Glomerular endothelial cell (primary cell): ENCODE results near the gene CTIF. TPM values are rescaled to one million over a fixed set of nuclear protein-coding genes. Genes with fewer than 3 reads are reported as not detected.

ENCODE experiments used
- DNase-seq: peaks from one replicate; pipeline ENCODE4 v3.0.0-alpha.2; 2011; ENCODE audit warnings: low read depth, low spot score; ENCODE audit errors: extremely low read depth
- total RNA-seq: library from RNA; depleted of rRNA; stranded (reverse); fragments of >200 nt; gene quantifications from 2 replicates; pipeline ENCODE4 v1.2.3, GENCODE V29; 2015

Gene CTIF
- total RNA-seq, 1 donor from 2014 or later: 55.4 TPM

DNA sequence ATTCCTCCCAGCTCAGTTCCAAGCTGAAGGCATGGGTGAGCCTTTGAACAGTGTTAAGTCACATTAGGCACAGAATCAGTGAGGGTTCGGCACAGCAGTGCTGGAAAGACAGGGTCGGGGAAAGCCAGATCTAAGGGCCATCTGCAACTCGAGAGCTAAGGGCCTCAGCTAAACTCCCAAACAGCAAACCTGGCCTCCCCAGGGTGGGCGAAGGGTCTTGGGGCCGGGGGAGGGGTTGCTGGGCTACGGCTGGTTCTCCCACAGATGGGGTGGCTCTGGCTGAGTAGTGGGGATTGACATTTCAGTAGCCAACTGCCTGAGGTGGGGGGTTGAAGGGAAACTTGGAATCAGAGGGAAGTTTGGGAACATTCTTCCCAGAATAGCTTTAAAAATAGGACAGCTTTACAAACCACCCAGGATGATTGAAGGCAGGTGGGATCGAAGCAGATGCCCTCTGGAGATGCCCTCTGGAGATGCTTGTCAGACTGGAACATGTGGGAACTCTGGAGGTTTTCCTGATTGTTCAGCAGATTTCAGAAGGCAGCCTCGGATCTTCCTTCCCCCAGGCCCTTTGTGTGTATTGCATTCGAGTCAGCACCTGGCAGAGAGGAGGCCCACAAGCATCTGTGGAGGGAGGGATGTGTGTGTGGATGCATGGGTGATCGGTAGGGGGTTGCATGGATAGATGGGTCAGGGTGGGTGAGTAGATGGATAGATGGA is 255.6 kb downstream of the CTIF start:
- DNase-seq: no peak

DNA sequence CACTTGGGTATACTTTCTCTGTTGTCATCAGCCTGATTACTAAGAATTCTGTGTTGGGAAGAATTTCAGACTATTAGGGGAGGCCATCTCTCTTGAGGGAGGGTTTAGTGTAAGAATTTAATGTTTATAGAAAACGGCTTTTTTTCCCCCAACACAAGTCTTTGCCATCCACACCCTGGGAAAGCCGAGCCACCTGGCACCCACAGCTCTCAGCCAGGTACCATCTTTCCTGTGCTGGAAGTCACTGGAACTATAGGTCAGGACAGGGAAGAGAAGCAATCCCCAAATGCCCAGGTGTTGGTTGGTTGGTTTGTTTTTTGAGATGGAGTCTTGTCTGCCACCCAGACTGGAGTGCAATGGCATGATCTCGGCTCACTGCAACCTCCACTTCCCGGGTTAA is 256.9 kb downstream of the CTIF start:
- no peak for DNase-seq

DNA sequence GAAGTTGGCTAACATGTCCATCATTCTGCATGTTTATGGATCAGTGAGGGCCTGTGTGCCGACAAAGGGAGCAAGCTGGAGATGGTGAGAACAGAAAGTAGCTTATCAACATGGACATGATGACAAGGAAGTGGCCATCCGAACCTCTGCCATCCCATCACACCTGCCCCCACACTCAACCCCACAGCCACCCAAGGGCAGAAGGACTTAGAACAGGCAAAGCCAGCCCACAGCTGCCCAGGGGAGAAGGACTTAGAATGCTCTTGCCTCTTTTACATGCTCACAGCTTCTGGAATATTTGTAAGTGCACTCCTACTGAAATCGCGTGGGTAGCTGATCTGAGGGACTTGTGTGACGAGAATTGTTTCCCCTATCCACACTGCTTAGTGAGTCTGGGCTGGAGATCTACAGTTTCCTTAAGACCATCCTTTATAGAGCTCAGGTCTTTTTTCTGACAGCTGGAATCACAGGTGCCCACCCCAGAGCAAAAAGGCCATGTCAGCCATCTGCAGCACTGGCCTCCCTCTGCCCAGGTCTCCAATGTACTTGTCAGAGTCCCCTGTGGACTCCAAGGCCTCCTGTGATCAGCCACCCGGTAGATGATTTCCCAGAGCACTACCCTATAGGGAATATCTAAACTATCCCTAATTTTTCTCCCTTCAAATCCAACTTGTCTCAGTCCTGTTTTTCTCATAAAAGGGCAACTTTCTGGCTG is 257.8 kb downstream of the CTIF start:
- DNase-seq: no peak

DNA sequence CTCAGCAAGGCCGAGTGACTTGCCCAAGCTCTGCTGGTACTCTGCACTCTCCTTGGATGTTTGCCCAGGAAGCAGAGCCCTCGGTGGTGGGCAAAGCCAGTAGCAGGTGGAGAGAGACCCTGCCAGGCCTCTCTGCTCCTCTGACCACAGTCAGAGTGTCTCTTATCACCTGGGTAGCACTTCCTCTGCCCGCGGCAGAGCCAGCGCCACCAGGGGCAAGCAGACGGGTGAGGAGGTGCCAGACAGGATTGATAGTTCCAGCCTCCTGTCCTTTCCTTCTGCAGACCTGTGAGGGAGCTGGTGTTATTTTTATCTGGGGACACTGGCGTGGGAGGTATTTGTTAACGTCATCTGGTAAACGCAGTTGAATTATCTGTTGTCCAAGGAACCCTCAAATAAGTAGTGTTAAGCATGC is 259.0 kb downstream of the CTIF start:
- DNase-seq: no peak

DNA sequence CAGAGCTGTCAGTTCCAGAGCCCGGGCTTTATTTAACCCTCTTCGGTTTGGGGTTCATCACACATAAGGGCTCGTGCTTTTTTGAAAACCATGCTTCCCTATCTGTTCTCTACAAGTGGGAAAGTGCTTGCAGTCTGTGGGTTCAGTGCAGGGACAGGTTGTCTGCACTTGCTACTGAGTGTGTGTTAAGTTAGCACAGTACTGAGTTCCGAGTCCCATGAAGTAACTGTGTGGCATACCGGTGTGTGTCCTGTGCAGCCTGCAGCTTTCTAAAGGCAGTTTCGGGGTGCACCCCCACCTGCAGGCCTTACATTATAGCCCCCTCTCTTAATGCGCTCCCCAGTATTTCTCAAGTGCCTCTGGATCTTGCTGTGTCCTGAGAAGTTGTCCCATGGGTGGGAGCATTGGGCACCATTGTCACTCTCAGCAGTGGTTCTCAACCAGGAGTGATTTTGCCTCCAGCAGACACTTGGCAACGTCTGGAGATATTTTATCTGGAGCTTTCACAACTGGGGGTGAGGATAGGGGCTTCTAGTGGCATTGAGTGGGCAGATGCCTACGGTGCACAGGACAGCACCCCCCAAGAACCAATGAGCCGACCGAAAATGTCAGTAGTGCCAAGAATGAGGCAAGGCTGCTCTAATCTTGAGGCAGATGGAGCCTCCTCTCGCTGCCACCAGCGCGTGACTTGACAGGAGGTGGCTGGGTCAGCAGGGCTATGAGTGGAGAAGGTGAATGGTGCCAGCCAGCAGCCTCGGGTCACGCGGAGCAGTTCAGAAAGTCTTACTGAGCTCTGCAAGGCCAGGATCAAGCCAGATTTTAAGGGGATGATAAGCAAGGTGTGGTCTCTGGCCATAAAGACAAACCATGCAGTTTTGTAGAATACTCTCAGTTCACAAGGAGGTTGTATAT is 259.8 kb downstream of the CTIF start:
- DNase-seq: no peak

DNA sequence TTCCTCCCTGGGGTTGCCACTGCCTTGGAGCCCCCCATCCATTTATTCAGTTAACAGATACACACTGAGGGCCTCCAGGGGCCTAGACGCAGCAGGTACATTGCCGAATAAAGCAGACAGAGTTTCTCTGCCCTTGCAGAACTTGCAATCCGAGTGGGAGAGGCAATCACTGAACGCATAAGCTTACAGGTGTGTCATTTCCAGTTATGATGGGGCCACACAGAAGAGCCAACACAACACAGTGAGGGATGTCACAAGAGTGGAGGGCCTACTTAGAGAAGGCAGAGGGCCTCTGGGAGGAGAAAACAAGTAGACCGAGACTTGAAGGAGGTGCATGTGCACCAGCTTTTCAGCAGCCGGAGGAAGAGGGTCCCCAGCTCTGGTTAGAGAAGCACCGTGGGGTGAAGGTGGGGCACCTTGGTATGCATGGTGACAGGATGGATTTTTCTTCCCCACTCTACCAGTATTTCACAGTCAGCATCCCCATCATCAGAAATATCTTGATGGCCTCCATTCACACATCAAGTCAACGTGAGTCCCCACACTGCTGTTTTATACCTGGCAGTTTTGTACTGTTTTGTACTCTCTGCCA is 261.0 kb downstream of the CTIF start:
- DNase-seq: no peak

DNA sequence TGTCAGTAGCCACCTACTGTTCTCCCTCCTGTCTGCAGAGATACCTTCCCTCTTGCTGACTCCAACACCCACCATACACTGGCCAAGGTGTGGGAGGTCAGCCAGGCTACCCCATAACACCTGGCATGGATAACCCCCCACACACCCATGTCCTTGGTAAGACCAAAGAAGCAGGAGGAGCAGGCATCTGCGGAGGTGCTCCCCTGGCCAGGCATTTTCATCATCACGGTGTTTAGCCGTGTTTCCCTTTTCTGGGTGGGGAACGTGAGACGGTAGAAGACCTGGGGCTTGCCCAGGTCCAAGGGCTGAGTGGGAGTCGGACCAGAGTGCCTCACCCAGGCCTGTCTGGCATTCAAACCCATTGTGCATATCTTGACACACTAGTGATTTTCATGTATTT is 261.6 kb downstream of the CTIF start:
- DNase-seq: no peak

DNA sequence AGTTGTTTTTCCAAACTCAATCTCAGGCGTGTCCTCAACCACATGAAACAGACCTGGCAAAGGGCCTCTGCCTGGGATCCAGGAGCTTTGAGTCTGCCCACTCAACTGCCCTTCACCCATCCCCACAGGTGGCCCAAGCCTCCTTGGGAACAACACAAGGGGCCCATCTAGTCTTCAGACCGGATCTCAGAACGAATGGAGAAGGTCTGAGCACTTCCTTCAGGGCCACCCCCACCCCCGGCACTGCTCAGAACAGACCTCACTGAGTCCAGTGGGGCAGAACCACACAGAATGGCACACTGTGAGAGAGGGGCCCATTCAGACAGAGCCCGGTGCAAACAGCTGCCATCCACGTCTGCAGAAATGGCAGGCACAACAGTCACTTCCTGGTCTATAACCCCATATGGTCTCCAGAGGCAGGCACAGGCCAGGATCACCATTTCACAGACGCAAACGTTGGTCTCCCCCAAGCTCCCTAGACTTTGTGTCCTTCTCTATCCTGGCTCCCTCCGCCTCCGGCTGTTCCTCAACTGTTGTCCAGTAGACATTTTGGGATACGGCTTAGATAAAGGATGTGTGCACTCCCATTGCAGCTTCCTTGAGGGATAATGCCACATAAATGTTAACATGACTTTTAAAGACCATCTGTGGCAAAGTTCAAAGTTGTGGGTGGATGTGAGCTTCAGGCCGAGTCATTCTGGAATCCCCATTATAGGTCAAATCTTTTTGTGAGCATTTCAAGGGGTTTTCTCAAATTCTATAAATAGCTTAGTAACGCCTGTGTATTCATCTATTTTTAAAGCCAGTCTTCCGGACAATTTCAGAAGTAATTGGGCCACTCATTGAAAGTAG is 262.3 kb downstream of the CTIF start:
- DNase-seq: no peak

DNA sequence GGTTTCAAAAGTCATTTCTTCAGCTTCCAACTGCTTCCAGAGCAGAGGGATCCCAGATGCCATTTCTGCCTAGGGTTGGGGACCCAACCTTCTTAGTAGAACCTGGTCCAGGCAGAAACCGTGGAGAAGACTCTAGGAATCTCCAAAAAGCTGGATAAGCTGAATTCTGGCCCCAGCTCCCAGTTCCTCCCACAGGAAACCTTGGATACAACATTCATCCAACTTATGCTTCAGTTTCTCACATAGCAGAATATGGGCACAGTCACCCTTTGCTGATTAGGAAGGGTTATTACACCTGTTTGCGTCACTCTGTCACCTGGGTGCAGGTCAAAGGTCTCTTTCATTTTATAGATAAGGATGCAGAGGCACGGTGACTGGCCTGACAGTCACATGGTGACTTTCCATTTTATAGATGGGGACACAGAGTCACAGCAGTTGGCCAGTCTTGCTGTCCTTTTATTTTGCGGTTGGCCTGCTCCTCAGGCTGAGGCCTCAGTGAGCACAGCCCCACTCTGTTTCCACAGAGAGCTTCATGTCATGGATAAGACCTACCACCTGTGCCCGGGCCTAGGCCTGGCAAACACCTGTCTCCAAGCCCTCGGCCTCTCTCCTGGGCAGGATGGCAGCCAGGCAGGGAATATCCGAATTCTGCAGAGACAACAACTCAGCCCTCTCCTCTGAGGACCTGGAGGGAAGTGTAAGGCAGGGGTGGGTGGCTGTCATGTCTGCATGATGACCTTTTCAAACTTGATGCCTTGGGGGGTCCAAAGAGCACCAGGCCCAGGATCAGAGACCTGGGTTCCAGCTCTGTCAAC is 263.1 kb downstream of the CTIF start:
- no peak for DNase-seq

DNA sequence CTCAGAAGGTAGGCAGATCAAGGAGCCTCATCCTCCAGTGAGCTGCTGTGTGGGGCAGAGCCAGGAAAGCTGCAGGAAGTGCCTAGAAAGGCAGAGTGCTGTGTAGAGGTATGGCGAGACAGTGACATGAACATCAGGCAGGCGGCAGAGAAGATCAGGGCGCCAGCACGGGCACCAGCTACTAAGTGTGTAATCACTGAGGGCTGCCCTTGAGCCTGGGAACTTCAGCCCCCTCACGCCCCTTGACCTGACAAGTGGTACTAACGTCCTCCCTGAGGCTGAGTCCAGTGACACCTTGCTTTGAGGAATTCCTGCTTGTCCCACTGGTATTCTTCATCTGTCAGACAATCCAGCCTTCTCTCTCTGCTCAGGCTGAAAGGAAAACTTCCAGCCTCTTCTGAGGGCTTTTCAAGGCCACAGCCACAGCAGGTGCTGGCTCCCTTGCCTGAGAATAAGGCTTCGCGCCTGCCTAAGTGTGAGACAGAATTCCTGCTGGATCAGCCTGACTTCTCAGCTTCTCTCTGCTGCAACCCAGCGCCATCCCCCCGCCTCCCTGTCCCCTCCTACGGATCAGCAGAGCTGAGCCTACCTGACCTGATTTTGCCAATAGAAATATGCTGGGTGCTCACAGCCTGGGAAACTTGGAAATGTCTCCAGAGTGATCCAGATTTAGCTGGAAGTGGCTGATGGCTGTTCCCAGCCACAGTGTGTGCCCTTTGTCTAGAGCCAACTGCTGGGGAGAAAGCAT is 263.9 kb downstream of the CTIF start:
- no peak for DNase-seq

DNA sequence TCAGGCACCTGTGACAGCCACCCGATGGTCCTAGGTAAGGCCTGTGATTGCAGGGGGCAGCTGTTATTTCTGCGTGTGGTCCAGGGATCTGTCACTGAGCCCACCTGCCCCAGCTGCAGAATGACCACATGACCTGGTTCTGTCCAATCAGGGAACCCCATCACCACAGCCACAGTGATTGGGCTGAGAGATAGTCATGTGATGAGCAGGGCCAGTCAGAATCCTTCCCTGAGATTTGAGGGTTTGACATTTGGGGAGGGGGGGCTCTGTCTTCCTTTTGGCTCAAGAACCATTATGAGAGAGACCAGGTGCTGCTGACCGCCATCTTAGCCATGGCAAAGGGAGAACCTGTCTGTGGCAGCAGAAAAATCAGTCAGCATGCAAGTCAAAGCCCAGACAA is 264.7 kb downstream of the CTIF start:
- DNase-seq: no peak

DNA sequence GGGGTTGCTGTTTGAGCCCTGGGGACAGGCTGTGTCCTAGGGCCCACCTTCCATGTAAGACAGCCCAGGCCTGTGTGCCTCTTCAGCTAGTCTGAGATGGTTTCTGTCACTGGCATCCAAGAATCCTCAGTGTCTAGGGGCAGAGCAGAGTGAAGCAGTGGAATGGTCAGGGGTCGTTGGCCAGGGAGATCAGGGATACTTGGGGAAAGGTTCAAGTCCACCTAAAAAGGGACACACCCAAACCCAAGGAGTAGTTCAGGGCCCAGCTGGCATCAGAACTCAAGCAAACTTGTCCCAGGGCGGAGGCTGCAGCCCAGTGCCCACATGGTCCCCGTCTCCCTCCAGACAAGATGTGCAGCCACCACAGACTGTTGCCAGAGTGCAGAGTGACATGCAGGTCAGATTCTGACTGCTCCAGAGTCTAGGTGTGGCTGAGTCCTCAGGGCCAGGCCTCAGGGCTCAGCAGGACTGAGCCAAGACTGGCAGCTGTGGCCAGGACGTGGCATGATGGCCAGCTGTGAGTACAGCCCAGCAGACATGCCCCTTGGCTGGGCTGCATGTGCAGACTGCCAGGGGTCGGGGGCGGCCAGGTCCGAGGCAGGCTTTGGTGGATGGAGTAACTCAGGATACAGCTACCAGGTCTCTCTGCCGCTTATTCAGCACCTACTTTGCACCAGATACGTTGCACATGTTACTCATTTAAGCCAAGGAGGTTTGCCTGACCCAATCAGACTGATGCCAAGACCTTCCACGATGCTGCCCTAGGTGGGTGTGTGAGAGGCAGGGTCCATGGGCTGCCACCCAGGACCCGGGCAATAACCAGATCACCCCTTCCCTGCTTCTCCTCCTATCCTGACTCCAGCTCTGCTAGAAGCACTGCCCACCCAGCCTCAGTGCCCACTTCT is 265.4 kb downstream of the CTIF start:
- DNase-seq: no peak

DNA sequence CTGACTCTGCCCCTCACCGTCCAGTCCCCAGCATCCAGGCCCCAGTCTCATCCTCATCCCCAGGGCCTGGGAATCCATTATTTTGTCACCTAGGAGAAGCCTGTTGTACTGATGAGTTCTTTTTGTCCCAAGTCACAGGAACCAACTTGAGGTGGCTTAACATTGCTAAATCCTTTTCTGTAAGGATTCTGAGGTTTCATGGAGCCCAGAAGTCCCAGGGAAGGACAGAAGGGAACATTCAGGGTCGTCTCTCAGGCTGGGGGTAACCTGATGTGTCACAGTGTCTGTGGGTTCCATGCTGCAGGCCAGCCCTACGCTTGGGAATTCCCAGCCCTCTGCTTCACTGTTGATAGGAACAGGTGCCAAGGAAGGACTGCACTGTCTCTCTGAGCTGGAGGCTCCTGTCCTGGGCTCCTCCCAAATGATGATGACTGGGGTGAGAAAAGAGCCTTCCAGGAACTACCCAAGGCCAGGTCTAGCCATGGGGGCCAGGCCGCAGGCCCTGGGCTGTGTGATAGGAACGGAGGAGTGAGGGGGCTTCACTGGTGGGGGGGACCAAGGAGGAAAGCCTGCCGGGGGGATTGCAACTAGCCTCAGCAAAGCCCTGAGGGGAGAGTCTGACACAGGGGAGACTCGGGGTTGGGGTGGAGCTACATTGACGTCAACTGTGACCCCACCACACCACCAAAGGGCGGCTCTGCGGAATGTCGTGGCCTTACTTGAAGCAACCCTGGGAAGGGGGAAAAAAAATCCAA is 266.2 kb downstream of the CTIF start:
- DNase-seq: no peak

DNA sequence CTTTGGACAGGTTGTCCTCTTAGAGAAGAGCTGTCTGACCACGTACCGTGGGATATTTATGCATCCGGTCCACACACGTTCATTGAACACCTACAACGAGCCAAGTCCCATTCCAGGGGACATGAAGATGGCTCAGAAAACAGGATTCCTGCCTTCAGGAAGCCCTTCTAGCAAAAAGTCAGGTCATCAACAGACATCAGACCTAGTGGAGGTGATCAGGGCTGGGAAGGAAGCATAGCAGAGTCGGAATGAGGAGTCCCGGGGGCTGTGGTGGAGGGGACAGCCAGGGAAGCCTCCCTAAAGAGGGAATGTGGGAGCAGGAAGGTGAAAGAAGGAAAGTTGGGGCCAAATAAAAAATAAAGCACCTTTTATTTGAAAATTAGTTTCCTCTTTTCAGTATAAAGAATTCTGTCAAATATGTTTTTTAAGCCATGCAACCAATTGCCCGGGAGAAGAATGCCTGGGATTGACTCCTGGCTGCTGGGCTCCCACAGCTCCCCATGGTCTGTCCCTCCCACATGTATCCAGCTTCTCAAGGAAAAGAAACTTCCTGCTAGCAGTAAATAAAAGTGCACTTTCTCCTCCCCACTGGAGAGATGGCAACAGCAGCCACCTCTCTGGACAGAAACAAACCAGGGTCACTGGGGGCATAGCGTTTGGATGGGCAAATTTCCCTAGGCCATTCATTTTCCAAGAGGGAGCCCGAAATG is 267.1 kb downstream of the CTIF start:
- DNase-seq: no peak

DNA sequence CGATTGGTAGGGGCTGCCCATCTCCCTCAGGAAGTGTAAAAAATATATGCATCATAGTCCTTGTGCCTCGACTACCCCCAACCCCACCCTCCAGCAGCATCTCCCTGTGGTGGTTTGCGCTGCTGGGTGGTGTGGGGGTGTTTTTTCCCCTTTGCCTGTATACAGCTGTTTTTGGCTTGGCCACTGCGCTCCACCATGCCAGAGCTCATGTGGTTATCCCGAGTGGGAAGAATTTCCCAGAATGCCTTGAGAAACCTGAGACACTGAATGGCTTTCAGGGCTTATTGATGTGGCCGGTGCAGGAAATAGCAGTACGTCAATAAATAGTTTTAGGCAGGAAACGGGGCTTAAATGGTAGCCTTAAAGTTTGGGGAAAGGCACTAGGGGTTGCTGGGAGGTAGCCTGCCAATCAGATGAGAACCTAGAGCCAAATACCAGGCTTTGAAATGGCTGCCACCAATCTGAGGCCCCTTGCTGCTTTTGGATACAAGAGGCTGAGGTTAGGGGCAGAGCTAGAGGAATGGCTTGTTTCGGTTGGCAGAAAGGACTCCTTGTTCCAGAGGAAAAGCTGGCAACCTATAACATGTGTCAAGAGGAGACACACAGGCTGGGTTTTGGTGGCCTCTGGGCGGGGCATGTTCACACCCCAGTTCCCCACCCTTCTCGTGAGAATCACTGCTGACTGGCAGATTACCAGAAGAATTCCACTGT is 267.9 kb downstream of the CTIF start:
- DNase-seq: no peak

DNA sequence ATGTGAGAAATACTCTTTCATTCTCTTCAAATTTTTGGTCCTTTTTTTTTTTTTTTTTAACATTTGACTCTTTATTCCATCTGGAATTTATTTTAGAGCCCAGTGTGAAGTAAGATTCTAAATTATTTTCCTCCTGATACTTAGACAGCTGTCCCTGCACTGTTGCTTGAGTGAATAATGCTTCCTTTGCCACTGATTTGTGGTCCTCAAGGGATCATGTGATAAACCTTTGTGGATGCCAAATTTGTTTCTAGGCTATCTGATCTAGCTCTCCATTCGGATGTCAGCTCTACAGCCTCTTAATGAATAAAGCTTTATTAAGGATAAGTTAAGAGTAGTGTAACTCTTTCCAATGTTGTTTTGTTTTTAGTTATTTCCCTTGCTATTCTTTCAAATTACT is 269.6 kb downstream of the CTIF start:
- DNase-seq: no peak
